Activated CD4-positive, alpha-beta T cell treated with anti-CD3 and anti-CD28 coated beads for 48 hours (primary cell): ENCODE data around the gene SPATA18.

Source experiments
- DNase-seq: peaks from one replicate; pipeline ENCODE4 v3.0.0-alpha.2; 2020

Gene SPATA18

GRCh38 chr4:52051213-52051614 lies at the start of gene SPATA18:
Gene SPATA18 (plus strand): TSS chr4:52051304. CDS start chr4:52051705, 401 bp downstream.
- DNase-seq: peak; percentile 4

DNA sequence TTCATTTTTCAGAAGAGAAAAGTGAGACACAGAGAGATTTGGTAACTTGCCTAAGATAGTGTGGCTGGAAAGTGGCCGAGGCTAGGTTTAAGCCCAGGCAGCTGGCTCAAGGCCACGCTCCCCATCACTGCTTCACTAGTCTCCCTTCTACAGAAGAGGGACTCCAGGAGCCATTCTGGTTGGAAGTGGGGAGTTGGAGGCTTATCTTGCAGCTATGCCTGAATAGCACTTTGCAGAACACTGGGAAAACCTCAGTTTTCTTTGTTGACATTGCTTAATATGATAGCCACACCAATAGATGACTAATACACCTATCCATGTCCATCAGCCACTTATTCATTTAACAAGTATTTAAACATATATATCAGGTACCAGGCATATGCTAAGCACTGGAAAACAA lies 49.5 kb upstream of the SPATA18 start:
- no peak for DNase-seq

GRCh38 chr4:52004414-52004813 lies 46.7 kb upstream of the SPATA18 start:
- DNase-seq: no peak

DNA sequence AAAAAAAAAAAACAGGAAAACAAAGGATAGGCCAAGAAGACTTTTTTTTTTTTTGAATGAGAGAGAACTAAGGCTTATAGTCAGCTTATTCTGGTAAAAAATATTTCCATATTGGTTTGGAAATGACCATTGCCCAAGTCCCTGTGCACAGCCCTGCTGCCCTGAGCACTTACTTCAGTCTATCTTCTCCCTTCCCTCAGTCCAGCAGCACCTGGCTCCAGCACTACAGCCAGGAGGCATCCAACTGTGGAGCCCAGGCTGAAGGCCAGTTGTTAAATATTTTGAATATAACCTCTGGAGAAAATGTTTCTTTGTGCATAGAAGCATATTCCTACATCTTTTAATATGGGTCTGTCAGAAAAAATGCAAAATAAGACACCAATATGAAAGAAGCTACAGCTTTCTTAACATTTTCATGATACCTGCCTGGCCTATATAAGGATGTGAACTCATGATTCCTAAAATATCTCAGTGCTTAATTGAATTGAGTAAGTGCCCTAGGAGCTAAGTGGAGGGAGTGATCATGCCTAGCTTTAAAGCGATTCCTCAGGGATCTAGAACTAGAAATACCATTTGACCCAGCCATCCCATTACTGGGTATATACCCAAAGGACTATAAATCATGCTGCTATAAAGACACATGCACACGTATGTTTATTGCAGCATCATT lies 45.4 kb upstream of the SPATA18 start:
- DNase-seq: no peak

DNA sequence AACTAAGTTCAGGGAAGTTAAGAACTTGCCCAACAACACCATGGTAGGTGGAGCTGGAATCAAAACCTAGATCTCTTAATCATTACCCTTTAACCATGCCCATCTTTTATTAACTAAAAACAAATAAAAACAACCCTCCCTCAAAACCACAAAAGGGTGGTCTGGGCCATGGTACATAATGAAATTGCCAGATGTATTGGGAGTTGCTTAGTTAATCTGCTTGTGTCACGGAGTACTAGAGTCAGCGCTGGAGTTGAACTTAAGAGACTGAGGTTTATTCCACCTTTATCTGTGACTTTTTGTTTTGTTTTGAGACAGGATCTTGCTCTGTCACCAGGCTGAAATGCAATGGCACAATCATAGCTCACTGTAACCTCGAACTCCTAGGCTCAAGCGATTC lies 44.2 kb upstream of the SPATA18 start:
- no peak for DNase-seq

DNA sequence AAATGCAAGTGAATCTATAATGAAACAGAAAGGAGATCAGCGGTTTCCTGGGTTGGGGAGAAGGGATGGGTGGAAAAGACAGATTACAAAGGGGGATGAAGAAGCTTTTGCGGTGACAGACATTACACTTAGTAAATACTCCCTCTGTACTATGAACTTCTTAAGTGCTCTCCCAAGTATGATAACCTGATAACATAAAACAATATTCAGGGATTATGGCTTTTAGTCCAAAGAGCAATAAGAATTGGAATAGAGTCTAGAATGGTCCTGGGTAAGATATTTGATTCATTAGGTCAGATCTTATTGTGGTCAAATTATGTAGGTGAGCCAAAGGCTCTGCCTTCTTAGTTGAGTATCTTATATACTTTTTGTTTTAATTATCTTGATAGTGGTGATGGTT lies 40.1 kb upstream of the SPATA18 start:
- no peak for DNase-seq

DNA sequence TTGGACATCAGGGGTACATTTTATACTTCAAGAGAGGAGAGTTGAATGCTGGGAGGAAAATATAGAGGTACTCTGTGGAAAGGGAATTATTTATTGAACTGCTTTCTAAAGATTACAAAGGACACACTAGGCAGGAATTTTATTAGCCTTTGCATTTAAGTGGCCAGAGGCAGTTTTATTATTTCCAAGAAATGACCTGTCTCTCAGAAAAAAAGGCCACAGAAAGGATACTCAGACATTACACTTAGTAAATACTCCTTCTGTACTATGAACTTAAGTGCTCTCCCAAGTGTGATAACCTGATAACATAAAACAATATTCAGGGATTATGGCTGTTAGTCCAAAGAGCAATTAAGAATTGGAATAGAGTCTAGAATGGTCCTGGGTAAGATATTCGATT lies 38.5 kb upstream of the SPATA18 start:
- no peak for DNase-seq

DNA sequence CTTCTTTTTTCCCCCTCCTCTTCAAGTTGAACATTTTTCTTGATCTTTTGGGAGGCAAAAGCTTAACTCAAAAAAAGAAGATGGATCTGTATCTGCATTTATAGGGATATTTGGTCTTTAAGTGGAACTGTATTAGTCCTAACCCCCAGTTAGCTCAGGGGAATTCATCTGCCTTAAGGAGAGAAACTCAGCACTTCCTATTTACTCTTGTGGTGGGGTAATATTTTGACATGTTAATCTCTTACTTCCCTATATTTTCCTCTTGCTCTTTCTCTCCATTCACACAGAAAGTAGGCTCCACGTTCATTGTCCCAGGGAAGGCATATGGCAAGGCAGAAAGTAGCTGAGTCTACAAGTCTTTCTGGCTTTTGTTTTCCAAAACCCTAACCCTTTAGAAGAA lies 36.2 kb upstream of the SPATA18 start:
- DNase-seq: no peak

GRCh38 chr4:52015366-52015765 lies 35.7 kb upstream of the SPATA18 start:
- DNase-seq: no peak

GRCh38 chr4:52016981-52017380 lies 34.1 kb upstream of the SPATA18 start:
- DNase-seq: no peak

- no peak for DNase-seq
Measured at GRCh38 chr4:52017814-52018213, 33.3 kb upstream of the SPATA18 start.

- DNase-seq: no peak
Measured at GRCh38 chr4:52019936-52020657, 31.0 kb upstream of the SPATA18 start, which contains the start of gene LRRC66. Gene LRRC66 (minus strand): TSS chr4:52020363. CDS start chr4:52017613, 2,750 bp downstream.

DNA sequence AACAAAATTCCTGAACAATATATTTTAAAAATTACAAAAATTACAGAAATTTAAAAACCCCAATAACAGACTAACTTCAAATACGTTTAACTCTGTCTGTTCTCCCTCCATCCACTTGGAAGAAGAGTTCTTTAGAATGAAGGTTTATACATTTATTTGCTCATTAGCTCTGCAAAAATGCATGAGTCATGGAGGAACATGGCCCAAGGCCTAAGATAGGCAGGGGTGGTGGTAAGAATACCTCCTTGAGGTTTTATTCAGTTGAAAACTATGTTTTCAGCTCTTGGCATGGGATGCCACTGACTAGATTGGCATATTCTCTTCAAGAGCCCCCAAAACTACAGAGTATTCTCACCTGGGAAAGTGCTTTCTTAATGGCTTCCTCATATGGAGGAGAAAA lies 22.1 kb upstream of the SPATA18 start:
- no peak for DNase-seq

DNA sequence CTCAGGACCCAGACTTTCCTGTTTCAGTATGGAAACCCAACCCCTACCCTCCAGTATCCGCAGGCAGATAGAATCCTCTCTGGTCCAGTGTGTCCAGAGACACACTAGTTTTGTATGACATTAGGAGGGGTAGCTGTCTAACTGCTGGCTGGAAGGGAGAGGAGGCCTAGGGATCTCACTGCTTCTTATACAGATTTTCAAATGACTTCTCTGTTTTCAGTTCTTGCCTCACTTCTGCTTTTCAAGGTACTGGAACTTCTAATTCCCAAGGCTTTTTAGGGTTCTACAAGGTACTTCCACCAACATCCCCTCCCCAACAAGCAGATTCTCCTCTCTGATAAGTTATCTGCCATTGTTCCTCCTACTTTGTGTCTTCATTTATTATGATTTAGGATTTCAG lies 19.1 kb upstream of the SPATA18 start:
- DNase-seq: no peak

DNA sequence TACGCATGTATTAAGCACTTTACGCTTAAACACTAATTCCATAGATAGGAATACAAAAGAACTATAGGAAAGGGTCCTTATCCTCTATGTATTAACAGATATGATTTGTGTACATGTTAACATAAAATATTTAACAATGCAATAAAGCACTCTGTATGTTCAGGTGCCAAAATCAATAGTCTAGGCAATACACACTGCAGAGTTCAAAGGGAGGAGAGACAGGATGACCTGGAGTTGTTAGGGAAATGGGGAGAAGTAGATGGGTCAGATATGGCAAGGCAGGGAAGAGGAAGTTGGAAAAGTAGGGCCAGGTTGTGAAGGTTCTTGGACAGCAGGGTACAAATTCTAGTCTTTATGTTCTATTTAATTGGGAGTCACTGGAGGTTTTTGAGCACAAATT lies 15.9 kb upstream of the SPATA18 start:
- no peak for DNase-seq

- no peak for DNase-seq
Measured at GRCh38 chr4:52036886-52037530, 14.1 kb upstream of the SPATA18 start.

GRCh38 chr4:52037689-52038102 lies 13.4 kb upstream of the SPATA18 start:
- DNase-seq: peak; percentile 27

GRCh38 chr4:52038103-52038912 lies 12.8 kb upstream of the SPATA18 start, which contains the start of gene SGCB:
Gene SGCB (minus strand): TSS chr4:52038299. CDS start chr4:52038259, 40 bp downstream.
- DNase-seq: peak; percentile 79

DNA sequence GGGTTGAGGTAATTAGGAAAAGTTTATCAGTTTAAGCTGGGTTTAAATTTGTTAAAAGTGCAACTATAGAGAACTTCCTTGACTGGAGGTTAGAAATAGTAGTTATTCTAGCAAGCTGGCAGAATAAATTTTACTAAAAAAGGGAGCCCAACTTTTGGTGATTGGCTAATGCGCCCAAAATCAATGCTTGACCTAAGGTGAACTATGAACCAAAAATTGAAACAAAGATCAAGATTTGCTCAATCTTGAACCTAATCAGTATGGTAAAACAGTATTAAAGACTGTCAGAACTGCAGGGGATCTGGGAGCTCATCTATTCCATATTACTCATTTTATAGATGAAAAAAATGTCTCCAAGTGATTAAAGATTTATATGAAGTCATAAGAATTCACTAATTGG lies 6.1 kb upstream of the SPATA18 start:
- no peak for DNase-seq

DNA sequence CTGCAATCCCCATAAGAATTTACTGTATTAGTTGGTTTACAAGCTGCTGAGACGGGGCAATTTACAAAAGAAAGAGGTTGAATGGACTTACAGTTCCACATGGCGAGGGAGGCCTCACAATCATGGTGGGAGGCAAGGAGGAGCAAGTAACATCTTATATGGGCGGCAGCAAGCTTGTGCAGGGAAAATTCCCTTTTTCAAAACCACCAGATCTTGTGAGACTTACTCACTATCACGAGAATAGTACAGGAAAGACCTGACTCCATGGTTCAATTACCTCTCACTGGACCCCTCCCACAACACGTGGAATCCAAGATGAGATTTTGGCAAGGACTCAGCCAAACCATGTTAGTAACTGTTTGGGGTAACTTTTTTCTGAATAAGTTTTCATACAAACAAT lies 1.8 kb upstream of the SPATA18 start:
- no peak for DNase-seq

DNA sequence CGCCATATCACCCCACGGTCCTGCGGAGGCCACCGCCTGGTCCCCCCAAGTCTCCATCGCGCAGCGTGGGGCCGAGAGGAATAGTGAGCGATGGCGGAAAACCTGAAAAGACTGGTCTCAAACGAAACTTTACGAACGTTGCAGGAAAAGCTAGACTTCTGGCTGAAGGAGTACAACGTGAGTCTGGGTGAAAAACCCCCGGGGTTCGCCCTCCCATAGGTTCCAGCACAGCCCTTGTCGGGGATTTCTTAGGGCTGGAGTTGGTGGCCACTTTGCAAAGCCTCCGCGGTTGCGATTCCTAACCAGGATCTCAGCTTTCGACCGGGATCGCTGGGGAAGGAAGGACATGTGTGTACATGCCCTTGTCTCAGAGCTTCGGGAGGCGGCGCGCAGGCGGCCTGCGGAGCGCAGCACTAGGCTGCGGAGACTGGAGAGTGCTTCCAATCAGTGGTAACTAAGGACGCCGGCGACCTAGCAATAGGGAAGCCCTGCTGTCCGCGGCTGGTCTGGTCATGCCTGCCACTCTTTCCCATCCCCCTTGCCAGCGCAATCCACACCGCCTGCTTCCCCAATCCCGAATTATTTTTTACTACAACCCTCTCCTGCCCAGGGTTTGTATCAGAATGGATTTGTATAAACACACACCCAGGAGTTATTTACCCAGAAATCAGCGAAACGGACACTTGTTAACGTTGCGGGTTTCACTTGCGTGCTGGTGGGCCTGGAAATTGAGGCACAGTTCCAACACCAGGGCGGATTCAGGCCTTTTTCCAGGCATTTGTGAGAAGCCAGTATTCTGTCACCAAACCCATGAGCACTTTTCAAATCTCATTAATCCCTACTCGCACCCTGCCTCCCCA lies 741 bp downstream of the SPATA18 start:
- DNase-seq: peak; percentile 11

DNA sequence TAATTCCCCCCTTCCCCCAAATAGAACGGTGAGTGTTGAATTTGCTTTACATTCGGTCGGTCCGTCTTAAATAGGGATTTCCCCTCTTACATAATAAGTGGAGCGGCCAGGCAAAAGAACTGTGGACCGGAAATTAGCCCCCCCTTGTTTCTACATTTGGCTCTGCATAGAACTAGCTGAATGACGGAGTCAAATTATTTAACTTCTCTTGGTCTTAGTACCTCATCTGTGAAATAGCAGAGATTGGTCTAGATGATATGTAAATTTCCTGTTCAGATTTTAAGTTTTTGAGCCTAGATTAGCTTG lies 1.3 kb downstream of the SPATA18 start:
- DNase-seq: no peak
